HG03039 (cell line): ENCODE data around the gene DISP2.

ENCODE experiments used
- ATAC-seq: cut with Tn5 transposase; IDR thresholded peaks from one replicate; pipeline ENCODE4 v1.9.1; 2021; ENCODE audit warnings: mild to moderate bottlenecking, moderate library complexity; ENCODE audit not compliant: unreplicated experiment

Gene DISP2, protein sequence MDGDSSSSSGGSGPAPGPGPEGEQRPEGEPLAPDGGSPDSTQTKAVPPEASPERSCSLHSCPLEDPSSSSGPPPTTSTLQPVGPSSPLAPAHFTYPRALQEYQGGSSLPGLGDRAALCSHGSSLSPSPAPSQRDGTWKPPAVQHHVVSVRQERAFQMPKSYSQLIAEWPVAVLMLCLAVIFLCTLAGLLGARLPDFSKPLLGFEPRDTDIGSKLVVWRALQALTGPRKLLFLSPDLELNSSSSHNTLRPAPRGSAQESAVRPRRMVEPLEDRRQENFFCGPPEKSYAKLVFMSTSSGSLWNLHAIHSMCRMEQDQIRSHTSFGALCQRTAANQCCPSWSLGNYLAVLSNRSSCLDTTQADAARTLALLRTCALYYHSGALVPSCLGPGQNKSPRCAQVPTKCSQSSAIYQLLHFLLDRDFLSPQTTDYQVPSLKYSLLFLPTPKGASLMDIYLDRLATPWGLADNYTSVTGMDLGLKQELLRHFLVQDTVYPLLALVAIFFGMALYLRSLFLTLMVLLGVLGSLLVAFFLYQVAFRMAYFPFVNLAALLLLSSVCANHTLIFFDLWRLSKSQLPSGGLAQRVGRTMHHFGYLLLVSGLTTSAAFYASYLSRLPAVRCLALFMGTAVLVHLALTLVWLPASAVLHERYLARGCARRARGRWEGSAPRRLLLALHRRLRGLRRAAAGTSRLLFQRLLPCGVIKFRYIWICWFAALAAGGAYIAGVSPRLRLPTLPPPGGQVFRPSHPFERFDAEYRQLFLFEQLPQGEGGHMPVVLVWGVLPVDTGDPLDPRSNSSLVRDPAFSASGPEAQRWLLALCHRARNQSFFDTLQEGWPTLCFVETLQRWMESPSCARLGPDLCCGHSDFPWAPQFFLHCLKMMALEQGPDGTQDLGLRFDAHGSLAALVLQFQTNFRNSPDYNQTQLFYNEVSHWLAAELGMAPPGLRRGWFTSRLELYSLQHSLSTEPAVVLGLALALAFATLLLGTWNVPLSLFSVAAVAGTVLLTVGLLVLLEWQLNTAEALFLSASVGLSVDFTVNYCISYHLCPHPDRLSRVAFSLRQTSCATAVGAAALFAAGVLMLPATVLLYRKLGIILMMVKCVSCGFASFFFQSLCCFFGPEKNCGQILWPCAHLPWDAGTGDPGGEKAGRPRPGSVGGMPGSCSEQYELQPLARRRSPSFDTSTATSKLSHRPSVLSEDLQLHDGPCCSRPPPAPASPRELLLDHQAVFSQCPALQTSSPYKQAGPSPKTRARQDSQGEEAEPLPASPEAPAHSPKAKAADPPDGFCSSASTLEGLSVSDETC (N-terminal part only)

DNA sequence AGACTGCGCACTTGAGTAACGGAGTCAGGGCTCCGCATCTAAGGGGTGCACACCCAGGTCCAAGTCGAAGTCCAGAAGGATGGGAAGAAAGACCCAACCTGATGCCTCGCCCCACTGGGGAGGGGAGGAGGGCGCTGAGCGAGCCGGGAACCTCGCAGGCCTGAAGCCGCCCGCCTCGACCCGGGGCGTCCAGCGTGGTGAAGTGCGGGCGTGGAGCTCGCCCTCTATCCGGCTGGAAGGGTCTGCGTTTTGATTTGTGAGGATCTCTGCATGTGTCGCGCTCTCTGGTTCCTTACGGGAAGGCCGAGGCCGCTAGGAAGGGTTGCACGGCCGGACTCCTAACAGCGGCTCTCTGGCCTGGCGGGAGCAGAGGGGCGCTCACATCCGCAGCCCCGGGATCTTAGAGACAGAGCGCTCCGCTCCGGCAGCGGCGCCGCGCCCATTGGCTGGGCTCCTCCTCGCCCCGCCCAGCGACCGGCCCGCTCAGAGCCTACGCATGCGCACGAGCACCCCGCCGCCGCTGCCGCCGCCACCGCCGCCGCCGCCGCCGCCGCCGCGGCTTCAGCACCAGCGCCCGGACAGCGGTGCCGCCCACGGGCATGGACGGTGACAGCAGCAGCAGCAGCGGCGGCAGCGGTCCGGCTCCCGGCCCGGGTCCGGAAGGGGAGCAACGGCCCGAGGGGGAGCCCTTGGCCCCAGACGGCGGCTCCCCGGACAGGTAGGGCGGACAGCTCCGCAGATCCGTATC lies at the start of gene DISP2:
Gene DISP2, plus strand, starts transcription at position 497 of the 748 bp plus-strand sequence. Its CDS starts 103 bp downstream, at position 600.
- peak; percentile 76 for ATAC-seq

- ATAC-seq: no peak
These were observed 48.6 kb upstream of the DISP2 start for GRCh38 chr15:40309344-40309862.

DNA sequence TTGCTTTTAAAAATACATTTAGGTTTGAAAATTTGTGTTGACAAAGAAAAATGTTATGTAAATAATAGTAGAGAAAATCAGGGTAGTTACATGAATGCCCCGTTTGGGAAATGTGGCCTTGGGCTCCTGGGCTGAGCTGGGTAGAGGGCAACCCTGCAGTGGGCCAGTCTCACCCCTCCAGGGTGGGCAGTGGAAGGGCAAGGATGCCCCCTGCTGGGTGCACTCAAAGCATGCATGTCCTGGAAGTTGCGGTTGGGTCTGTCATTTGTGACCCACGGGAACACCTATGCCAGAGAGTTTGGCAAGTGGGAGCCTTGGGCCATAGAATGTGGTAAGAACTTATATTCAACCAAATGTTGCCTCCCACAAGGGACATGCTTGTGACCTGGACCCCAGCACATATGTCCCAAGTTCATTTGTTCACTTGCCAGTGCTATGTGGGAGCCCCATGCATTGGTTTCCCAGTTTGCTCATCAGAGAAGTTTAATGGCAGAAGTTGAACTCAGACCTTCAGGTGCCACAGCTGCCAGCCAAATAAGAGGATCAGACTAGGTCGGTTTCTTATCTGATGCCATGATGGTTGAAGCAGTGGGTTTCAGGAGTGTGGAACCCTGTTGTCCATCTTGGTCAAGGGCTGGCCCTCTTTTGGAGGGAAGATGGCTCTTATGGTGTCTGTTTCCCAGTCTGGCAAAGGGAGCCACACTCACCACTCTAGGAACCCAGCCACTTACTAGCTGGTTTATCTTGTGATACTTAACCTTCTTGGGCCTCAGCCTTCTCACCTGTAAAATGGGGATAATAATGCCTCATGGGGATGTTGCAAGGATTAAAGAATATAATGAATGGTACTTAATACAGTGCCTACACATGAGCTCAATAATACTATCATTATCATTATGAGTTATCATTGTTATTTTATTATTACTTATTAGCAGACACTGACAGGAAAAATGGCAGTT lies 47.7 kb upstream of the DISP2 start:
- ATAC-seq: no peak

GRCh38 chr15:40310993-40311392 lies 47.0 kb upstream of the DISP2 start:
- no peak for ATAC-seq

GRCh38 chr15:40312370-40313158 lies 45.5 kb upstream of the DISP2 start:
- no peak for ATAC-seq

DNA sequence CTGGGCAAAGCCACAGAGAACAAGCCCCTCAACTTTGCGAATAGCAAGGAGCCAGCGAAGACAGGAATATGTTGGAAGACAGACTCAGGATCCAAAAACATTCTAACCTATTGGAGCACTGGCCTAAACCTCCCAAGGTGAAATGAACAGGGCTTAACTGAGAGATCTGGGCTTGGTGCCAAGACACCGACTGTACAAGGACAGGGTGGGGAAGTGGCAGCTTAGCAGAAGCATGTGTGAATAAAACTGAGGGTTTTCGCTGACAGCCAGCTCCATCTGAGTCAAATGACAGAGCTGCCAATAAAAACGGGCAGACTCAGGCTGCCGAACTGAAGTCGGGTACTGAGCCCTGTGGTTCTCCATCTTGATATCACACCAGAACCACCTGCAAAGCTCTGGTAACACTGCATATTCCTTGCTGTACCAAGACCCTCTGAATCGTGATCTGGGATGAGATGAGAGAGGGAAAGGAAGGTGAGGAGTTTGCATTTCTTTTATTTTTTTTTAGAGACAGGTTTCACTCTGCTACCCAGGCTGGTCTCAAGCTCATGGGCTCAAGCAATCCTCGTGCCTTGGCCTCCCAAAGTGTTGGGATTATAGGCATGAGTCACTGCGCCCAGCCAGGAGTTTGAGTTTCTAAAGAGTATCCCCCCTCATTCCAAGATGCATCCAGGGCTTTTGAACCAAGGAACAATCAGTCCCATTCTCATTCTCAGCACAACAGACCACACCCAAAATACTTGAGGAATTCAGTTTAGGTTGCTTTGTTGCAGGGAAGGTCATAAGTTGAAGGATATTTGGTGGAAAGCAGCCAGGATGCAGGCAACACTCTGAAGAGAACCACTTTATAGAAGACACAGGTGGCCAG lies 44.3 kb upstream of the DISP2 start:
- ATAC-seq: no peak

- ATAC-seq: no peak
These were observed 43.2 kb upstream of the DISP2 start for GRCh38 chr15:40314723-40315276.

GRCh38 chr15:40316931-40317330 lies 41.1 kb upstream of the DISP2 start:
- no peak for ATAC-seq

DNA sequence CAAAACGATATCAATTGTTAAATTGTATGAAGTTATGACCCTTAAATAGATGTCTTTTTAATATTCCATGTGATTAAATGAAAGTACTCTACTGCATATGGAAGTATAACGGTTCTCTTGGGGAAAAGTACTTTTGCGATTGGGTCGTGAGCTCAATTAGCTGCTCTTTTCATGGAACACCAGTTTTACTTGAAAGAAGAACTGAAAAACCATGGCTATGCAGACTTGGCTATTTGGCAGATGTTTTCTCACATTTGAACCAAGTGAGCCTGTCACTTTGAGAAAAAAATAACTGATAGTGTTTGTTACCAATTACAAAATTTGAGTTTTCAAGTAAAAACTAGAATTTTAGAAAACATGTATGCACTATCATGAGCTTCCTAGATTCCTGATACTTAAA lies 40.4 kb upstream of the DISP2 start:
- no peak for ATAC-seq

DNA sequence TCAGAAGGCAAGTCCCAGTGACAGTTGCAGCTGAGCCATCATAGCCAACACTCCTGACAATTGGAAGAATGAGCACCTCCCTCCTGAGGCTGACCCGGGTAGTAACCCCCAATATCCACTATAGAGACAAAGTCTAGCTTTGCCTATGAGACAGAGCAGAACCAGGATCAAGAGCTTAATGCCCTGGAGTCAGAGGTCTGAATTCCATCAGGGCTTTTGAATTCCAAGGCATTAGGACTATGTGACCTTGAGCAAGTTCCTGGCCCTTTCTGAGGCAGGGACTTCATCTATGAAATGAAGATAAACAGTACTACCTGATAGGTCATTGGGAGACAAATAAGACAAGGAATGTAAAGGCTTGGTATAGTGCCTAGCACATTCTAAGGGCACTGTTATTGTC lies 37.6 kb upstream of the DISP2 start:
- ATAC-seq: no peak

DNA sequence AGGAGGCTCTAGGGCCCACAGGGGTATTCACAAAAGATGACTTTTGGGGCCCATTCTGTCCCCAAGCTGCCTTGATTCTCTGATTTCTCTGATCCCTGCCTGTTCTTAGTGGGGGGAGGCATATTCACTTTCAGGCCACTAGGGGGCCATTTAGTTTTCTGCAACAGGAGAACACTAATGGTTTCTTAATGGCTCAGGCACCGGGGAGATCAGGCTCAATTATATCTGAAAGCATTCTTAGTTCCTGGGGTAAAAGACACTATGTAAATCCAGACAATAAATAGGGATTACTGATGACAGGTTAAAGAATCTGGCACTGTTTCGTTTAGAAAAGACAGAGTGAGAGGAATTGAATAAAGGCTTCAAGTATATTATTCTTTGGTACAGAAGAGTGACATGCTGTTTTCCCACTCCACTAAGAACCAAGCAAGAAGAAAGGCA lies 37.1 kb upstream of the DISP2 start:
- ATAC-seq: no peak

DNA sequence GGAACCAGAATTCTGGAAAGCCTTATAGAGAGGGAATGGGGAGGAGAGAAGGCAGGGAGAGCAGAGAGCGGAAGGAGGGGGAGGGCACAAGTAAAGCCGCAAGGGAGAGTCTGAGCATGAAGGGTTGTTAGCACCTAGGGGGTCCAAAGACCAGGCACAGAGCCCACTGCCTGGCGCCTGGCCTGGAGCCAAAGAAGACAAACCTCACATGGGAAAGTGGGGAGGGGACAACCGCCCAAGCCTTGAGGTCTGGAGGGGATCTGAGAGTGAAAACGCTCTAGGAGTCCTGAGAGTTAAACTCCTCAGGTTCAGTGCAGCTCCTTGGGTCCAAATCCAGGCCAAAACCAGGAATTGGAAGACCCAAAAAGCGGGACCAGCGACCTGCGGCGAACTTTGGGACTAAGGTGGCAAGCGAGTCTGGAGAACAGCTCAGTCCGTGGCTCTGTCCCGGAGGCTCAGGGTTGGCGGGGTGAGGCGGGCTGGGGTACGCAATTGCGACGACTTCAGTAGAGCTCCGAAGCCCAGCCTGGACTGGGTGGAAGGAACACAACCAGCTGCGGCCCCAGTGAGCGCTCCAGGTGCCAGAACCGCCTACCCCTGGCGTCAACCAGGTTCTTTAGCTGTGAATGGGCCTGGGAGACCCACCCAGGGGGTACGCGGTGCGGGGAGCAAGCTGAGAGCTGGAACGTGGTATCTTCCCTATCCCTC lies 35.3 kb upstream of the DISP2 start:
- no peak for ATAC-seq

DNA sequence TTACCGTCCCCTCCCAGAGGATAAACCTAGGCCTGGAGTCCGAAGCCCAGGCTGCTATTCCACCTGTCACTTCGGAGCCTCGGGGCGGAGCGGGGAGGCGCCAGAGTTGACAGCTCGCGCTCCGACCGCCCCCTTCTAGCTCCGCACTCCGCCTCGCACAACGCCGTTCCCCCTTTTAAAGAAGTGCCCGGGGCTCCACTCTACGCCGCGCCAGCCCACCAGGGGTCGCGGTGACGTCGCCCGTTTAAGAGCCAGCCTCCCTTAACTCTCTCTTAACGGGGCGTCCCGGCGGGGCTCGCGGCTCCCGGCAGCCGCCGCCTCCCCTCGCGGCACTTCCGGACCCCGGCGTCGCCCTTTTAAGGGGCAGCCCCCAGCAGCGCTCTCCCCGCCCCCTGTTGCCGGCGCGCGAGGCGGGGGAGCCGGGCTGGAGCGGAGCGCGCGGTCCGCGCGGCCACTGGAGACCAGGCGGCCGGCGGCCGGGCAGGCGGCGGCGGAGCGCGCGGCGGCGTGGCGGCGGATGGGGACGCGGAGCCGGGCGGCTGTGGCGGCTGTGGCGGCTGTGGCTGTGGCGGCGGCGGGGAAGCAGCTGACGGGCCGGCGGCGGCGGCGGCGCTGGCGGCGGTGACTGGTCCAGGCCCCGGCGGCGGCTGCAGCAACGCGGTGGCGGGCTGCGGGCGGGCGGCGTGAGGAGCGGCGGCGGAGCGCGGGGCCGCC lies 34.6 kb upstream of the DISP2 start, which contains the start of gene INAFM2:
Gene INAFM2, plus strand, starts transcription at position 454 of the 714 bp plus-strand sequence. CDS start 364 bp downstream, outside the sequence.
- peak; percentile 78 for ATAC-seq

GRCh38 chr15:40323953-40324937 lies 33.8 kb upstream of the DISP2 start:
- peak; percentile 5 for ATAC-seq
